Measurements from ENCODE around the gene JPH2.
"Not testable (repeated sequence)": the region's sequence is repeated elsewhere in the genome, so short reads cannot be mapped to it uniquely, and the experiment has no call there.

DNA sequence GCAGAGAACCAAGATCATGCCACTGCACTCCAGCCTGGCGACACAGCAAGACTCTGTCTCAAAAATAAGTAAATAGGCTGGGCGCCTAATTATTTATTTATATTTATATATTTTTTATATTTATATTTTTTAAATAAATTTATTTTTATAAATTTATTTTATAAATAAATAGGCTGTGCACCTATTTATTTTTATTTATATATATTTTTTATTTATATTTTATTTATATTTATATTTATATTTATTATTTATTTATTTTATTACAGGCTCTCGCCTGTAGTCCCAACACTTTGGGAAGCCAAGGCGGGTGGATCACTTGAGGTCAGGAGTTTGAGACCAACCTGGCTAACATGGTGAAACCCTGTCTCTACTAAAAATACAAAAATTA is 45.5 kb upstream of the JPH2 start:
- TF ChIP-seq, protein P1, sequence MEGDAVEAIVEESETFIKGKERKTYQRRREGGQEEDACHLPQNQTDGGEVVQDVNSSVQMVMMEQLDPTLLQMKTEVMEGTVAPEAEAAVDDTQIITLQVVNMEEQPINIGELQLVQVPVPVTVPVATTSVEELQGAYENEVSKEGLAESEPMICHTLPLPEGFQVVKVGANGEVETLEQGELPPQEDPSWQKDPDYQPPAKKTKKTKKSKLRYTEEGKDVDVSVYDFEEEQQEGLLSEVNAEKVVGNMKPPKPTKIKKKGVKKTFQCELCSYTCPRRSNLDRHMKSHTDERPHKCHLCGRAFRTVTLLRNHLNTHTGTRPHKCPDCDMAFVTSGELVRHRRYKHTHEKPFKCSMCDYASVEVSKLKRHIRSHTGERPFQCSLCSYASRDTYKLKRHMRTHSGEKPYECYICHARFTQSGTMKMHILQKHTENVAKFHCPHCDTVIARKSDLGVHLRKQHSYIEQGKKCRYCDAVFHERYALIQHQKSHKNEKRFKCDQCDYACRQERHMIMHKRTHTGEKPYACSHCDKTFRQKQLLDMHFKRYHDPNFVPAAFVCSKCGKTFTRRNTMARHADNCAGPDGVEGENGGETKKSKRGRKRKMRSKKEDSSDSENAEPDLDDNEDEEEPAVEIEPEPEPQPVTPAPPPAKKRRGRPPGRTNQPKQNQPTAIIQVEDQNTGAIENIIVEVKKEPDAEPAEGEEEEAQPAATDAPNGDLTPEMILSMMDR (IDR thresholded peaks at IDR 0.05; ENCODE audit: low read depth, low read length, missing input control): not testable (repeated sequence)
- TF ChIP-seq, protein P2, sequence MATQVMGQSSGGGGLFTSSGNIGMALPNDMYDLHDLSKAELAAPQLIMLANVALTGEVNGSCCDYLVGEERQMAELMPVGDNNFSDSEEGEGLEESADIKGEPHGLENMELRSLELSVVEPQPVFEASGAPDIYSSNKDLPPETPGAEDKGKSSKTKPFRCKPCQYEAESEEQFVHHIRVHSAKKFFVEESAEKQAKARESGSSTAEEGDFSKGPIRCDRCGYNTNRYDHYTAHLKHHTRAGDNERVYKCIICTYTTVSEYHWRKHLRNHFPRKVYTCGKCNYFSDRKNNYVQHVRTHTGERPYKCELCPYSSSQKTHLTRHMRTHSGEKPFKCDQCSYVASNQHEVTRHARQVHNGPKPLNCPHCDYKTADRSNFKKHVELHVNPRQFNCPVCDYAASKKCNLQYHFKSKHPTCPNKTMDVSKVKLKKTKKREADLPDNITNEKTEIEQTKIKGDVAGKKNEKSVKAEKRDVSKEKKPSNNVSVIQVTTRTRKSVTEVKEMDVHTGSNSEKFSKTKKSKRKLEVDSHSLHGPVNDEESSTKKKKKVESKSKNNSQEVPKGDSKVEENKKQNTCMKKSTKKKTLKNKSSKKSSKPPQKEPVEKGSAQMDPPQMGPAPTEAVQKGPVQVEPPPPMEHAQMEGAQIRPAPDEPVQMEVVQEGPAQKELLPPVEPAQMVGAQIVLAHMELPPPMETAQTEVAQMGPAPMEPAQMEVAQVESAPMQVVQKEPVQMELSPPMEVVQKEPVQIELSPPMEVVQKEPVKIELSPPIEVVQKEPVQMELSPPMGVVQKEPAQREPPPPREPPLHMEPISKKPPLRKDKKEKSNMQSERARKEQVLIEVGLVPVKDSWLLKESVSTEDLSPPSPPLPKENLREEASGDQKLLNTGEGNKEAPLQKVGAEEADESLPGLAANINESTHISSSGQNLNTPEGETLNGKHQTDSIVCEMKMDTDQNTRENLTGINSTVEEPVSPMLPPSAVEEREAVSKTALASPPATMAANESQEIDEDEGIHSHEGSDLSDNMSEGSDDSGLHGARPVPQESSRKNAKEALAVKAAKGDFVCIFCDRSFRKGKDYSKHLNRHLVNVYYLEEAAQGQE (IDR thresholded peaks at IDR 0.05): not testable (repeated sequence)
- not testable (repeated sequence) for TF ChIP-seq JUND (IDR thresholded peaks at IDR 0.05); RAD21 (IDR thresholded peaks at IDR 0.05); YY1 (IDR thresholded peaks at IDR 0.05); TAF1 (conservative IDR thresholded peaks at IDR 0.05)
- TF ChIP-seq, protein P3, sequence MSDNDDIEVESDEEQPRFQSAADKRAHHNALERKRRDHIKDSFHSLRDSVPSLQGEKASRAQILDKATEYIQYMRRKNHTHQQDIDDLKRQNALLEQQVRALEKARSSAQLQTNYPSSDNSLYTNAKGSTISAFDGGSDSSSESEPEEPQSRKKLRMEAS (IDR thresholded peaks at IDR 0.05): not testable (repeated sequence)
